ENCODE data around the gene AAK1.

GRCh38 chr2:69436596-69436937 lies 207.0 kb downstream of the AAK1 start:
- TF ChIP-seq CTCF (IDR thresholded peaks at IDR 0.05; ENCODE audit: low read depth, low read length), result no peak
- no peak for TF ChIP-seq EZH2phosphoT487 (IDR thresholded peaks at IDR 0.05; ENCODE audit: low read depth)

Measured in OCI-LY3 (cell line).